ENCODE measurements around the gene PPP4C.
"Not testable (repeated sequence)": the region's sequence is repeated elsewhere in the genome, so short reads cannot be mapped to it uniquely, and the experiment has no call there.

PPP4C gene

DNA sequence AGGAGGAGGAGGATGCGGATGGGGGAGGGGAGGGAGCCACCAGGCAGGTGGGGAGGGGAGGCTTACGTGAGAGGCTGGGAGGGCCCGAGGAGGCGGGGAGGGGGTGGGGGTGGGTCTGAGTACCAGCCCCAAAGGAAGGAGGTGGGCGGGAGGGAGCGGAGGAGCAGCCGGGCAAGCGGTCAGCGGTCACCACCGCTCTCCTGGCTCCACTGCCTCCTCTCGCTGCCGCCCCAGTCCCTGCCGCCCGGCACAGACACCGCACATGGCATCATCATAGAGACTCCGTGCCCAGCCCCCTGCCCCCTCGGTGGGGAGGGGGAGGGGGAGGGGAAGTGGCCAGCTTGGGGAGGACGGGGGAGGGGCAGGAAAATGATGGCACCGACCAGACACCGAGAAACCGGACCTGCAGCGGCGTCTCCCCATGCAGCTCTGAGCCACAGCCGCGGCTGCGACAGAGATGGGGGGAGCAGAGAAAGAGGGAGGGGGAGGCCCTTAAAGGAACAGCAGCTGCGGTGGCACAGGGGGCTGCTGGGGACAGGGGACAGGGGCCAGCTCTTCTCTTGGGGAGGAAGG, 44.9 kb upstream of the PPP4C start, which contains the start of gene TLCD3B:
Gene TLCD3B (minus strand): TSS at position 431 of the 573 bp plus-strand sequence. CDS start 744 bp downstream, outside the sequence.
- Histone ChIP-seq H3K36me3 (replicated peaks) (no peaks in the 10 kb centered on the region), H3K27me3 (replicated peaks) (peaks cover 41% of the 10 kb centered on the region), H3K27ac (no peak within 1 kb of the TSS), H3K4me3 (ENCODE audit: low read depth, low read length) (no peak within 1 kb of the TSS)
- no peak for DNase-seq
- in situ Hi-C loops (cut with HindIII; ENCODE audit: low pct_ligation_motif_present, low sequenced_read_pairs) = no loop called here
- TF ChIP-seq, protein P1, sequence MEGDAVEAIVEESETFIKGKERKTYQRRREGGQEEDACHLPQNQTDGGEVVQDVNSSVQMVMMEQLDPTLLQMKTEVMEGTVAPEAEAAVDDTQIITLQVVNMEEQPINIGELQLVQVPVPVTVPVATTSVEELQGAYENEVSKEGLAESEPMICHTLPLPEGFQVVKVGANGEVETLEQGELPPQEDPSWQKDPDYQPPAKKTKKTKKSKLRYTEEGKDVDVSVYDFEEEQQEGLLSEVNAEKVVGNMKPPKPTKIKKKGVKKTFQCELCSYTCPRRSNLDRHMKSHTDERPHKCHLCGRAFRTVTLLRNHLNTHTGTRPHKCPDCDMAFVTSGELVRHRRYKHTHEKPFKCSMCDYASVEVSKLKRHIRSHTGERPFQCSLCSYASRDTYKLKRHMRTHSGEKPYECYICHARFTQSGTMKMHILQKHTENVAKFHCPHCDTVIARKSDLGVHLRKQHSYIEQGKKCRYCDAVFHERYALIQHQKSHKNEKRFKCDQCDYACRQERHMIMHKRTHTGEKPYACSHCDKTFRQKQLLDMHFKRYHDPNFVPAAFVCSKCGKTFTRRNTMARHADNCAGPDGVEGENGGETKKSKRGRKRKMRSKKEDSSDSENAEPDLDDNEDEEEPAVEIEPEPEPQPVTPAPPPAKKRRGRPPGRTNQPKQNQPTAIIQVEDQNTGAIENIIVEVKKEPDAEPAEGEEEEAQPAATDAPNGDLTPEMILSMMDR (IDR thresholded peaks at IDR 0.05; ENCODE audit: low read depth, low read length, missing control alignments) = no peak

DNA sequence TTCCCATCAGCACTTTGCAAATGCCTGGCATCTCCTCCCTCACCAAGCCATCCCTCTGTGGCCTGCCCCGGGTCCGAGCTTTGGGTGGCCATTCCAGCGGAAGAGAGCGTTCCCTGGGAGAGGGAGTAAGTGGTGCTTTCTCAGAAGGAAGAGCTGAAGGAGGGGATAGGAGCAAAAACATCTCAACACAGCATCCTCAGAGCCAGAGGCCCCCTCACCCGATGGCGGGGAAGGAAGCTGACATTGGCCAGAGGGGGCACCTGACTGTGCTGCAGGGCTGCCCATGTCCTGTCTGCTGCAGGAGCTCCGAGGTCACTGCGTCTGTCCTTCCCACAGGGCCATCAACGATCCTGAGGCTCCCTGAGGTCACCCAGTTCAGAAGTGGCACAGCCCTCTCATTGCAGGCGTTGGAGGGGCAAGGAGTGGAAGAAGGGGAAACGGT, 44.3 kb upstream of the PPP4C start:
- H3K27me3 ChIP-seq (replicated peaks) = peaks cover 41% of the 10 kb centered on the region
- H3K4me3 ChIP-seq (ENCODE audit: low read depth, low read length) = no peak overlapping the region
- DNase-seq = no peak
- in situ Hi-C loops (cut with HindIII; ENCODE audit: low pct_ligation_motif_present, low sequenced_read_pairs) = no loop called here
- TF ChIP-seq, protein P1 (IDR thresholded peaks at IDR 0.05; ENCODE audit: low read depth, low read length, missing control alignments) = no peak
- H3K27ac ChIP-seq = no peak overlapping the region
- H3K36me3 ChIP-seq (replicated peaks) = no peaks in the 10 kb centered on the region

DNA sequence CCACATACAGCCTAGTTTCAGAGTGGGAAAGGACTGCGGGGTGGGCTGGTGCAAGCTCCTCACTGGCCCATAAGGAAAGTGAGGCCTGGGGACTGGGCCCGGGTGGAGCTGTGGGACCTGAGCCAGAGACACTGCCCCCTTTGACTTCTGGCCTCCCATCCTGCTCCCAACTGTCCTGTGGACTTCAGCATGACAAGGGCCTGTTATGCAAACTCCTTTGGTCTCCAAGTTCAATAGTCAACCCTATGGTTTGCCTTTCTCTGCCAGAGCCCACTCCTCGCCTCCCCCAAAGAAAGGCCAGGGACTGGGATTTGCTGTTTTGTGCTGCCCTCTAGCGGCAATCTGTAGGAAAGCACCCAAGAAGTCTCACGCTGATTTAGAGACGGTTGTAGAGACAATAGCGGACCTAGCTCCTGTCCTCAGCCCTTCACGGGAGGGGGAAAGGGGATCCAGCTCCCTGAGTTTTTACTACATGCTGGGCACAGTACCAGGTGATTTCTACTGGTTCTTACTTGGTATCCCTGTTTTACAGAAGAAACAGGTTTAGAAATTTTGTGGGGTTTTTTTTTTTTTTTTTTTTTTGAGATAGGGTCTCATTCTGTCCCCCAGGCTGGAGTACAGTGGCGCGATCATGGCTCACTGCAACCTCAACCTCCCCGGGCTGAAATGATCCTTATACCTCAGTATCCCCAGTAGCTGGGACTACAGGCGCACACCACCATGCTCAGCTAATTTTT, 43.5 kb upstream of the PPP4C start:
- in situ Hi-C loops (cut with HindIII; ENCODE audit: low pct_ligation_motif_present, low sequenced_read_pairs) = no loop called here

DNA sequence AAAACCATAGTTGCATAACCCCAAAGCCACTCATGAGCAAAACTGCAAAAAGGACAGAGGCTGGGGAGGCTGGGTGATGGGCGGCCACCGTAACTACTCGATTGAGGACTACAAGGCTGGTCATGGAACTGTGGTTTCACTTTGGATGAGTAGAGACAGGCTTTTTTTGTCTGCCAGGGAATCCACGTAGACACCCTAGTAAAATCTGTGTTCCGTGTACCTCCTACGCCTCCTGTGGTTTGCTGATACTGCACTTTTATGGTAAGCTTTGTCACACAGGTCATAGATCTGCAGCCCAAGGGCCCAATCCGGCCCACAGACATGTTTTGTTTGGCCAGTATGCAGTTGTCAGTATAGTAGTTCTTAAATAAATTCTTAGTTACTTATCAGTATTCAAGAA, 42.5 kb upstream of the PPP4C start:
- Histone ChIP-seq H3K27ac (no peak overlapping the region), H3K4me3 (ENCODE audit: low read depth, low read length) (no peak overlapping the region), H3K36me3 (replicated peaks) (no peaks in the 10 kb centered on the region), H3K27me3 (replicated peaks) (peaks cover 27% of the 10 kb centered on the region)
- TF ChIP-seq, protein P1 (IDR thresholded peaks at IDR 0.05; ENCODE audit: low read depth, low read length, missing control alignments) = no peak
- in situ Hi-C loops (cut with HindIII; ENCODE audit: low pct_ligation_motif_present, low sequenced_read_pairs) = no loop called here
- DNase-seq = no peak

More for the DNA sequence above, 43.5 kb upstream of the PPP4C start:
- no peak overlapping the region for H3K4me3 ChIP-seq (ENCODE audit: low read depth, low read length)
- peaks cover 36% of the 10 kb centered on the region for H3K27me3 ChIP-seq (replicated peaks)
- no peak overlapping the region for H3K27ac ChIP-seq
- H3K36me3 ChIP-seq (replicated peaks) = no peaks in the 10 kb centered on the region
- peak; percentile 49 for DNase-seq
- TF ChIP-seq, protein P1 (IDR thresholded peaks at IDR 0.05; ENCODE audit: low read depth, low read length, missing control alignments) = peak; percentile 86

DNA sequence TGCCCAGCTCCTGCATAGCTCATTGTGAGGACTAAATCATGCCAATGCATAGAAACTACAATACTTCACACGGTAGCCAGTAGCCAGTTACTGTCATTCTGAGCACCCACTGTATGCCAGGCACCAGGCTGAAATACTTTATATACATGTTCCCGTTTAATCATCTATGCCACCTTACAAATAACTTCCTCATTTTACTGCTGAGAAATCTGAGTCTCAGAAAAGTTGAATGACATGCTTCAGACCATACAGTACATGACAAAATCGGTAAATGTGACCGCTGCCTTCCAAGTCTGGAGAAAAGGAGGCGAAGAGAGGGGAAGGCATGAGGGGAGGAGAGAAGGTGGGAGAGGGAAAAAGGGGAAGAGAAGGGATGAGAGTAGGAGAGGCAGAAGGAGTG, 35.6 kb upstream of the PPP4C start:
- in situ Hi-C loops (cut with HindIII; ENCODE audit: low pct_ligation_motif_present, low sequenced_read_pairs) = no loop called here
- no peaks in the 10 kb centered on the region for H3K27me3 ChIP-seq (replicated peaks)
- TF ChIP-seq, protein P1 (IDR thresholded peaks at IDR 0.05; ENCODE audit: low read depth, low read length, missing control alignments) = no peak
- no peak overlapping the region for H3K27ac ChIP-seq
- no peak for DNase-seq
- H3K36me3 ChIP-seq (replicated peaks) = no peaks in the 10 kb centered on the region
- no peak overlapping the region for H3K4me3 ChIP-seq (ENCODE audit: low read depth, low read length)

DNA sequence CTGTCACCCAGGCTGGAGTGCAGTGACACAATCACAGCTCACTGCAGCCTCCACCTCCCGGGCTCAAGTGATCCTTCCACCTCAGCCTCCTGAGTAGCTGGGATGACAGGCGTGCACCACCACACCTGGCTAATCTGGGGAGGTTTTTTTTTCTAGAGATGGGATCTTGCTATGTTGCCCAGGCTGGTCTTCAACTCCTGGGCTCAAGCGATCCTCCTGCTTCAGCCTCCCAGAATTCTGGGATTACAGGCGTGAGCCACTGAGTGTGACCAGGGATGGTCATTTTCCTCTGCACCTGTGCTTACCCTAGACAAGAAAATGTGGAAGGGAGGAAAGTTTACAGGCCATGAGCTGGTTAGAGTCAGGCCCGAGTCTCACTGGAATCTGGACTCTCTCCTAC, 35.1 kb upstream of the PPP4C start:
- in situ Hi-C loops (cut with HindIII; ENCODE audit: low pct_ligation_motif_present, low sequenced_read_pairs); H3K27ac ChIP-seq; H3K27me3 ChIP-seq (replicated peaks); H3K36me3 ChIP-seq (replicated peaks); H3K4me3 ChIP-seq (ENCODE audit: low read depth, low read length); DNase-seq: not testable (repeated sequence)

All from brain microvascular endothelial cell (primary cell).